Activated CD4-positive, alpha-beta T cell treated with anti-CD3 and anti-CD28 coated beads, Interleukin-2, amount 50 U/mL, for 16 hours (primary cell): ENCODE data around the gene PLCG1.

ENCODE experiments used
- DNase-seq: peaks from one replicate; pipeline ENCODE4 v3.0.0-alpha.2; 2020

Gene PLCG1

DNA sequence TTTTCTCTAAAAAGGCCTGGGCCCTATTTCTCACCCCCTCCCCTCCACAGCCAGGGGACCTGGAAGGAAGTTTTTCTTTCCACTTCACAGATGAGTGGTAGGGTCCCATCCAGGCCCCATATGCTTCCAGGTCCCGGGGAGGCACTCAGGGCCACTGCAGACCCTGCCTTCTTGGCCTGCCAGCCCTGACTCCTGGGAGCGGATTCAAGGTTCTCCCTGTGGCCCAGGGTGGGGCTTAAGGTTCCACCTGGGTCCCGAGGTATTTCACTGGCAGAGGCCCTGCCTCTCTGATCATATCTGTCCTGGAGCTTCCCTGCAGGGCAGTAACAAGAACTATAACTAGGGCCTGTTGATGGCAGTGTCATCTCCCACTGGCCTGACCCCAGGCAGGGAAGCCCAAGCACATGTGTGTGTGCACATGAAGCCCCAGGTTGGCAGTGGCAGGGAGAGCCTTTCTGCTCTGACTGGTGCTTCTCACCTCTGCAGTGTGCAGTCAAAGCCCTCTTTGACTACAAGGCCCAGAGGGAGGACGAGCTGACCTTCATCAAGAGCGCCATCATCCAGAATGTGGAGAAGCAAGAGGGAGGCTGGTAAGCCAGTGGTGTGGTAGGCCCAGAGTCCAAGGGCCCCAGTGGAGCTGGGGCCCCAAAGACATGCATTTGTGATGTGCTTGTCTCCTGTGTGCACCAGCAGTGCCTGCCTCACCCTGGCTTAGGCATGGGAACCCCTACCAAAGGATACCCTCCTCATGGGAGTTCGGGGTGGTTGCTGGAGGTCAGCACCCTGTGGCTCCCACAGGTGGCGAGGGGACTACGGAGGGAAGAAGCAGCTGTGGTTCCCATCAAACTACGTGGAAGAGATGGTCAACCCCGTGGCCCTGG is 31.2 kb downstream of the PLCG1 start:
- DNase-seq, result no peak

DNA sequence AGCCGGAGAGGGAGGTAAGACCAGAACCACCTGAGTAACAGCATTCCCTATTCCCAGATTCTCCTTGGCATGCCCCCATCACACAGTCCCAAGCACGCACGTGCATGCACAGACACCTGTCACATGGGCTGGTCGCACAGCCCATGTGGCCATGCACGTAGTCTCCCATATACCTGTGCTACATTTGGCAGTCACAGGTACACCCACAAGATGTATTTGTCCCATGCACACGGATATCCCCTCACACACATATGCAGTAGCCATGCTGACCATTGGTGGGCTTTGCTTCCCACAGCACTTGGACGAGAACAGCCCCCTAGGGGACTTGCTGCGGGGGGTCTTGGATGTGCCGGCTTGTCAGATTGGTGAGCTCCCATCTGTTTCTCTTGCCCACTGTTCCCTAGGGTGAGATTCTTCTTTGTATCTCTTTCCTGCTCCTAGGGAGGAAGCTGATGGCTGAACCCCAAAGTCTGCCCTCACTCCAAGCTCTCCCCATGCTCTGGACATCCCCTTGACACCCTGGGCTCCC is 31.9 kb downstream of the PLCG1 start:
- DNase-seq, result no peak

DNA sequence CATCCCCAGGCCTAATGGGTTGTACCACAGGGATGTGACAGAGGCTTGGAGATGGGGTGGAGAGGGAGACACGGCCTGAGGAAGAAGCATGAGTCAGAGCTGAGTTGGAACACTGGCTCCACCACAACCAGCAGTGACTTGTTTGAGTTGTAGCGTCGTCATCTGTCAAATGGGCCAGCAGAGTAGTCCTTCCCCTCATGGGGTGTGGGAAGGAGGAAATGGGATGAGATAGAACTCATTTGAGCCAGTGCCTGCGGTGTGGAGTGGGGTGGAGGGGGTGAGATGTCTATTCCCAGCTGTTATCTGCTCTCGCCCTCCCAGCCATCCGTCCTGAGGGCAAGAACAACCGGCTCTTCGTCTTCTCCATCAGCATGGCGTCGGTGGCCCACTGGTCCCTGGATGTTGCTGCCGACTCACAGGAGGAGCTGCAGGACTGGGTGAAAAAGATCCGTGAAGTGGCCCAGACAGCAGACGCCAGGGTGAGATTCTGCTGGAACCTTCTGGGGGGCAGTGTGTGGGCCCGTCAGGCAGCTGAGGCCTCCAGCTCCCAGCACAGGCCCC is 32.5 kb downstream of the PLCG1 start:
- no peak for DNase-seq

DNA sequence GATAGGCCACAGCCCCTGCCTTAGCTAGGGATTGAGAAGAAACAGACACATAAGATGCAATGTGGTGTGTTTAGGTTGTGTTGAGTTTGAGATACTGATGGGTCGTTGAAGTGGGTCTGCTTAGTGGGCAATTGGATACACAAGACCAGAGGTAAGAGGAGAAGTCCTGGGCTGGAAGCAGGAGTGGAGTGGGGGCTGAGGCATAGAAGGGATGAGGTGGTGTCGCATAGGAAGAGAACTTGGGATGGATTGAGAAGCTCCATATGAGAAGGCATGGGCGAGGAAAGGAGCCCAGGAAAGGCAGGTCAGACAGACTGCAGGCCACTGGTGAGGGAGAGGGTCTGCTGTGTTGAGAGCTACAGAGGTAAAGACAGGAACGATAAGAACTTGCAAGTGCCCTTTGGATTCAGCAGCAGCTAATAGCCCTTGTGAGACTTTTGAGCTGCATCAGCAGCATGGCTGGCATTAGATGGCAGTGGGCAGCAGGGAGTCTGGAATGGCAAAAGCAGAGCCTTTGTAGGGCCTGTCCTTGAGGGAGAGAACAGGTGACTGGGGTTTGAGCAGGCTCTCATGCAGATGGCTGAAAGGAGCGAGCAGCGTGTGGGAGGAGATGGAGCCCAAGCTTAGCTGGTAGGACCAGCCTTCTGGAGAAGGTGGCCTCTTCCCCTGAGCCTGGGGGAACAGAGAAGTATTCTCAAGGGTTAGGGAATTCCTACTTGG is 33.2 kb downstream of the PLCG1 start:
- DNase-seq, result no peak

DNA sequence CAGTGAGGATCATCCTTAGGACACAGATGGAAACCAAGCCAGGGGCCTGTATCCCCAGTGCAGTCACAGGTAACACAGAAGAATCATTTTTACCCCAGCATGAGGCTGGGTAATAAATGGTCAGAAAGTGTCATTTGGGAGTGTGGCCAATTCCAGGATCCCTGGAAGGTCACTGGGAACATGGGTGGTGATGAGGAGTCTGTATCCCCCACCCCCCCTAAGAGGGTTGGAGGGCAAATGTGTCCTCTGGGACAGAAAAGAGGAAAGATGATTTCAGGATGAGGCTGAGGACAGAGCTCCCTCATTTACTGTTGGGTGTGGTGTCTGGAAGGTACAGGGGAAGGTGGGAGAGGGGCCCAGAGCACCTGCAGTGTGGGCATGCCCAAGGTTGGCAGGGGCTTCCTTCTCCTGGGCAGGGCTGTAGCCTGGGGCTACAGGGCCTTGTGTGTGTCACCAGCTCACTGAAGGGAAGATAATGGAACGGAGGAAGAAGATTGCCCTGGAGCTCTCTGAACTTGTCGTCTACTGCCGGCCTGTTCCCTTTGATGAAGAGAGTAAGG is 34.5 kb downstream of the PLCG1 start:
- no peak for DNase-seq

DNA sequence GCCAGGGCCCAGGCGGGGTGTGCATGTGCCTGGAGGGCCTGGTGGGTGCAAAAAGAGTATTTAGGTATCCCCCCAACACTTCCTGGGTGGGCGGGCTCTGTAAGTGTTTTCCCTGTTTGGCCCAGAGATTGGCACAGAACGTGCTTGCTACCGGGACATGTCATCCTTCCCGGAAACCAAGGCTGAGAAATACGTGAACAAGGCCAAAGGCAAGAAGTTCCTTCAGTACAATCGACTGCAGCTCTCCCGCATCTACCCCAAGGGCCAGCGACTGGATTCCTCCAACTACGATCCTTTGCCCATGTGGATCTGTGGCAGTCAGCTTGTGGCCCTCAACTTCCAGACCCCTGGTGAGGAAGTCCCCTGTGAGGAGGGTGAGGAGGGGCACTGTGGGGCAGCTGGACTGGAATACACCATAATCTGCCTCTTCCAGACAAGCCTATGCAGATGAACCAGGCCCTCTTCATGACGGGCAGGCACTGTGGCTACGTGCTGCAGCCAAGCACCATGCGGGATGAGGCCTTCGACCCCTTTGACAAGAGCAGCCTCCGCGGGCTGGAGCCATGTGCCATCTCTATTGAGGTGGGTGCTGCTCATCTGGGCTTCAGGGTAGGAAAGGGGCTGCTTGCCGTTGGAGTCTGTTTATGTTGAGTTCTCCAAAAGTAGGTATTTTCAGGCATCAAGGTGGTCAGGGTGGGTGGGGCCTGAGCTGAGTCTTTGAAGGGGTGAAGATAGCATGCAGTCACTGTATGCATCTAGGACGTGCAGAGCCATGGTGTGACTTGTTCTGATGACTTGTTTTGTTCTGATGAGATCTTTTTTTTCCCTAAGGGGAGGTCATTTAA is 35.2 kb downstream of the PLCG1 start:
- DNase-seq, result no peak

DNA sequence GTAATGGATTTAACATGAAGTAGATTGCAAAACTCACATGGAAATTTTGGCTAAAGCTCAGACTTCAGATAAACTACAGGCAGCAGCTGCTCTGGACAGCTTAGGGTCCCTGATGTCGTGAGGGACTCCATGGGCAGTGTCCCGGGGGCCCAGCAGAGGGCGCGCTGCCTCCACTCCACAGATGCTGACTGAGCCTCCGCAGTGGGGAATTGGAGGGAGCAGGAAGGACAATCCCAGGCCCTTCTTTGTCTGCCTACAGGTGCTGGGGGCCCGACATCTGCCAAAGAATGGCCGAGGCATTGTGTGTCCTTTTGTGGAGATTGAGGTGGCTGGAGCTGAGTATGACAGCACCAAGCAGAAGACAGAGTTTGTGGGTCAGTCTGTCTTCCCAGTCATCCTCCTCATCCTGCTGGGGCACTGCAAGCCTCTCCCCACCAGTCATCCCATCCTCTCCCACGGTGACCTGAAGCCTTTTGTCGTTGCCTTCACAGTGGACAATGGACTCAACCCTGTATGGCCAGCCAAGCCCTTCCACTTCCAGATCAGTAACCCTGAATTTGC is 35.9 kb downstream of the PLCG1 start:
- DNase-seq, result peak; percentile 55

DNA sequence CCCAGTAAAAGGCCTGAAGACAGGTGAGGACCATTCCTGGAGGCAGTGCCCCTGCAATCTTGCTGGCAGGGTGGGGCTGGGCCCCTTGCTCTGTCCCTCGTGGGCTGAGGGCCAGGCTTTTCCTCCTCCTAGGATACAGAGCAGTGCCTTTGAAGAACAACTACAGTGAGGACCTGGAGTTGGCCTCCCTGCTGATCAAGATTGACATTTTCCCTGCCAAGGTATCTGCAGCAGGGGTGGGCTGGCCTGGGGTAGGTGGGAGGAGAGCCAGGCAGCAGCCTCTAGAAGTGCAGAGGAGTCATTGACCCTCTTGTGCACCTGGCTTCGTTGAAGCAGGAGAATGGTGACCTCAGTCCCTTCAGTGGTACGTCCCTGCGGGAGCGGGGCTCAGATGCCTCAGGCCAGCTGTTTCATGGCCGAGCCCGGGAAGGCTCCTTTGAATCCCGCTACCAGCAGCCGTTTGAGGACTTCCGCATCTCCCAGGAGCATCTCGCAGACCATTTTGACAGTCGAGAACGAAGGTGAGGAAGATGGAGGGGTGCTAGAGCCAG is 36.5 kb downstream of the PLCG1 start:
- DNase-seq, result no peak

DNA sequence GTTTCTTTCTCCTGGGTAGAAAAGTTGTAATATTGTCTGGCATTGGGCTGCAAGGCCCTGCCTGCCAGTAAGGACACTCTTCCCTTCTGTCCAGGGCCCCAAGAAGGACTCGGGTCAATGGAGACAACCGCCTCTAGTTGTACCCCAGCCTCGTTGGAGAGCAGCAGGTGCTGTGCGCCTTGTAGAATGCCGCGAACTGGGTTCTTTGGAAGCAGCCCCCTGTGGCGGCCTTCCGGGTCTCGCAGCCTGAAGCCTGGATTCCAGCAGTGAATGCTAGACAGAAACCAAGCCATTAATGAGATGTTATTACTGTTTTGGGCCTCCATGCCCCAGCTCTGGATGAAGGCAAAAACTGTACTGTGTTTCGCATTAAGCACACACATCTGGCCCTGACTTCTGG is 37.0 kb downstream of the PLCG1 start:
- no peak for DNase-seq

DNA sequence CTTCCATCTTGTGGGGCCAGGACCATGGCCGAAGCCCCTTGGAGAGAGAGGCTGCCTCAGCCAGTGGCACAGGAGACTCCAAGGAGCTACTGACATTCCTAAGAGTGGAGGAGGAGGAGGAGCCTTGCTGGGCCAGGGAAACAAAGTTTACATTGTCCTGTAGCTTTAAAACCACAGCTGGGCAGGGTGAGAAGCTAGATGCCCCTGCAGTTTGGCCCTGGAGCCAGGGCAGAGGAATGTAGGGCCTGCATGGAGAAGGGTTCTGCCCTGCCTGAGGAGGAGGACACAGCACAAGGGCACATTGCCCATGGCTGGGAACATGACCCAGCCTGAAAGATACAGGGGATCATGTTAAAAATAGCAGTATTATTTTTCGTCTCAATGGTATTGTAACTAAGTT is 37.4 kb downstream of the PLCG1 start:
- DNase-seq, result no peak

DNA sequence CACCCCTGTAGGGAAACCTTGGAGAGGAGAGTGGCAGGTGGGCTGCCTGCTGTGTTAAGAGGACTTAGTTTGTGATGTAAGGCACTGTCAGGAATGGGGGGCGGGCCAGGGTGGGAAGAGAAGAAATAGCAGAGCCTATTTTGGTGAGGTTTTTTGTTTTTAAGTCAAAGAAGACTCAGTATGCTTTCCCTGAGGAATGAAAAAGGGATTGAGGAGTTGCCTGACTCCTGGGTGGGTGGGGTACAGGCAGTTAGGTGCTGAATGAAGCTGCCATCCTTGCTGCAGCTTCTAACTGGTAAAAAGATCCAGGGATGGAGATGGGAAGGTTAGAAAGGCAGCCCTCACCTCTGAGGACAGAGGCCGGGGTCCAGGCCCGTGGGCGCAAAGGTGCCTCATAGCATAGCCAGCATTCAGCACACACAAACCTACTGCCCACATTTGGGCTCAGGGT is 37.9 kb downstream of the PLCG1 start:
- DNase-seq, result no peak

DNA sequence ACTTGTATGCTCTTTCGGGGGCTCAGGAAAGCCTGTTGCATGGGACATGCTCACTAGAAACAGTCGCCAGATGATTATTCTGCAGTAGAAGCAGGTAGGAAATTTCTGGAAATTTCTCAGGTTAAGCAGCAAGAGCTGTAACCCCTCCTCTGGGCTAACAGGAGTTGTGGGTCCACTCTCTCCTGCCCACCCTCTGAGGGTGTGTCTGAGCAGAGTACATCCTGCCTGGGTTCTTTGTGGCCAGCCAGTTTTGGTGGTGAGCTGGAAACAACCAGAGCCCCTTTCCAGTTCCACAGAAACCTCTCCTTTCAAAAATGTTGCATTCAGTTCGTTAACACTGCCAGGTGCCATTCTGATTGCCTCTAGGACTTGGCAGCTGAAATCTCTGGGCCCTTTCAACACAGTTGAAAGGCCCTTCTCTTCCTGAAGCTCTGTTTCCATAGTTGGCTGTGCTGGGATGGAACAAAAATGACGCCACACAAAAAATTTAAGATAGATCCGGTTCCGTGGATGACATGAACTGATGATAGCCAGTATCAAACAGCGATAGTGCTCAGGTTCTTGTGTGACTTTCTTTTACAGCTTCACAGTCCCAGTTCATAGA is 38.5 kb downstream of the PLCG1 start:
- DNase-seq, result no peak

DNA sequence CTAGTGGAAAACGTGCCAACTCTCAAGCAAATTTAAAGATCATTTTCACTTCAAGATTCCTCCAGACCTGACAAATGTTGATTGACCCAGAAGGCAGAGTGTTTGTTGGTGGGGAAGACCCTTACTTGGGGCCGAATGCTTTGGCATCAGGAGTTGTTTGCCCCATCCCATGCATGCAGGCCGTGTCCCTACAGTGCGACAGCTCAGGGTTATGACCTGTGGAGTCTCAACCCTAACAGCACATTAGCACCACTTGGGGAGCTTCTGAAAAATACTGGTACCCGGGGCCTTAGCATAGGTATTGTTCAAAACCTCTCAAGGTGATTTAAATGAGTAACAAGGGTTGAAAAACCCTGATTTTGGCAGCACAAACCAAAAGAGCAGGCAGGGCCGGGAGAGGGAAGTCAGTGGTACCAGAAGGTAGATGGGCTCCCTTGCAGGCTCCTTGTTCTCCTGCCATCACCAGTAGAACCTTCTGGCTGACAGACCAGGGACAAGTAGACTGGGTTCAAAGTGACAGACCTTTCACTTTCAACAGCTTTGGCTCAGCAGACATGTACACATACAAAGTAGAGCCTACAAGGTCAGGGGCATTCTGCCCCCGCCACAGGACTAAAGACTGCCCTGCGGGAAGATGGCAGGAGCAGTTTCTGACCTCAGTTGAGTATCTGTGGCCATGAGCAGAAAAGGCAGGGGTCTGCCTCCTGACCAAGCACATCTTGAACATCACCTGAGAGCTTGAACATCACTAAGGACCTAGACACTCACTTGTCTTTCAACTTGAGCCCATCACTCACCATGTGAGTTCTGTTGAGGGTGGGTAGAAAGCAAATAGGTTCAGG is 39.6 kb downstream of the PLCG1 start:
- DNase-seq, result no peak

DNA sequence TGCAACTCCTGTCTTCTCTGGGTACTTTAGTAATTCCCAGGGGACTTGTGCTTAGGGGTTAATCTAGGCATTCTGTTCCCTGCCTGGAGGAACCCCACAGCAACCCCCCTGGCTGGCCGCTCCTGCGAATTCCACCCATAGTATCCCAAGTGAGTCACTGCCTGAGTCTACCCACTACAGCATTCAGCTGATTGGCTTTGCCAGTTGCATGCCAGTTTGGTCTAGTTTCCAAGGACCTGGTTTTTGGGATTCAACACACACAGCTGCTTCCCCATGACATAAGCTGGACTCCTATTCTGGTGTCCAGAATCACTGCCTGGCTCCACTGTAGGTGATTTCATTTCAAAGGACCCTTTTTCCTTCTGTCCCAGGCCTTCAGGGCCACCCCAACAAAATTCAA is 40.3 kb downstream of the PLCG1 start:
- no peak for DNase-seq

DNA sequence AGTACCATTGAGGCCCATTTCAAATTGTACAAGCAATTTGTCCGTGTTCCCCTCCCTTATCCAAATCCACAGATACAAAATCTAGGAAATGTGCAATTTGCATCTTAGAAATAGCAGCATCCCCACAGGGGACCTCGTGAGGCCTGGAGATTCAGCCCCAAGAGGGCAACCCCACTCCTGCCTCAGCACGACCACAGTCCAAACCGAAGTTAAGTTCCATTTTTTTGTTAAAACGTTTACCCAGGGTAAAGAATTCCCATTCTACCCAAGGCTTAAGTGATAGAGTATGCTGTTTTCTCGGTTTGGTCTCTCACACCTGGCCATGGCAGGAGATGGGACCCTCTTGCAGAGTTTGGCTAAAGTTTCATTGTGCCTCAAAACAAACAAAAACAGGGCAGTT is 41.2 kb downstream of the PLCG1 start:
- DNase-seq, result no peak

DNA sequence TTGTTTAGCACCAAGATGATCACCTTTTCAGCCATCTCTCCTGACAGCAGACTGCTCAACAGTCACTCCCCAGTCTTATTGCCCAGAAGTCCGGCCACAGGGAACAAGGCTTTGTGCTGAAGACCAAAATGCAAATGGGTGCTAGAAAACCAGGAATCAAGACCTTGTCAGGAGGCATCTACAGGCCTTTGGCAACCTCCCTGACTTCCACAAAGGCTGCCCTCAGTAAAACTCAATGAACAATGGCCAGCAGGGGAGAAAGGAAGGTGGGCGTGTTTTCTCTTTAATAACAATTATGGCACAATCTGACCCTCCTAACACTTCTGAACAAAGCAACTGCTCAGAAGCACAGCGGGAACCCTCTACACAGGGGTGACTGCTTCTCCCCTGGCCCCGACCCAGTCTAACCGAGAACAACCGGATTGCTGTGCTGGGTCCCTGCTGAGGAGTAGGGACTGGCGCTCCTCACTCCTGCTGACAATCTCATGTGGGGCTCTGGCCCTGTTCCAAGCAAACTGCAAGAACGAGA is 41.6 kb downstream of the PLCG1 start:
- no peak for DNase-seq

DNA sequence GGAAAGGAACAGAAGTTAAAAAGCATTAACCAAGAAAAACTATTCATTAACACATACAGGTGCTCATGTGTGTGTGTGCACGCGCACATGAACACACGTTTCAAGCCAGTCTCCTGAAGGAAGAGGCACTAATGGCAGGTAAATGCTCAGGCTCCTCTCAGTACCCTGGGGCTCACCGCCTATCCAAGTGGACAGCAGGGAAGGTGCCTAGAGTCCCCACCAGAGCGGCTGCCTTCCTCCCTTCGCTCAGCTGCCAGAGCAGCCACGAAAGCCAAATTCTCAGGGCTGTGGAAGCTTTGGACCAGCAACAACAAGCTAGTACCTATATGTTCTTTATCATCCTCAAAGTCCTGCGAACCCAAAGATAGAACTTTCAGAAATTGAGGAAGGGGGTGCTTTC is 42.6 kb downstream of the PLCG1 start:
- no peak for DNase-seq

DNA sequence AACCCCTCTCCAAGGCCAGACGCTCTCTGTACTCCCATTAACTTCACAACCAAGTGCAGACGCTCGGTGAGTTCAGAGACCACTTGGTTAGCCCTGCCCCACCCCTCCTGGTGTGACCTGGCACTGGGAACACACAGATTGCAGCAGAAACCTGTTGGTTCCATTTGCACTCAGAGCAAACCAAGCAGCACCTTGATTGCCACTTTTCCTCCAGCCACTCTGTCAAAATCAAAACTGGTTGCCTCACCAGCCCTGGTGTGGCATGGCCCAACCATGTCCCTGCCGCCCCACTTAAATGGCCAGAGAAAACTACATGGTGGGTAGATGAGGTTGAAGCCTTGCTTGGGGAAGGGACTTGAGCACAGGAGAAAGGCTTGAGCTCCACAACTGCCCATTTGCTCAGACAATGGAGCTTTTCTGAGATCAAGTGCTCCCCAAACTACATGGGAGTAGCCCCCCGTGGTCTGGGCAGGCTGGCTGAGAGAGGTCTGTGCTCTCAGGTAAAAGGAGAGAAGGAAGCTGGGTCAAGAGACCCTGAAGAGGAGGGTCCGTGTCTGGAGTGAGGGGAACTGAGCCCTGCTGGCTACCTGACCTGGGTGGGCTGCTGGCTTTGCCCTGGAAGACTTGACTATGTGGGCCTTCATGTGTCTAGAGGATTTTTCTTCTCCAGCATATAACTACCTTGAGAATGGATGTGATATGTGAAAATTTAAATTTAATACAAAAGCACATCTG is 43.4 kb downstream of the PLCG1 start:
- DNase-seq, result no peak

DNA sequence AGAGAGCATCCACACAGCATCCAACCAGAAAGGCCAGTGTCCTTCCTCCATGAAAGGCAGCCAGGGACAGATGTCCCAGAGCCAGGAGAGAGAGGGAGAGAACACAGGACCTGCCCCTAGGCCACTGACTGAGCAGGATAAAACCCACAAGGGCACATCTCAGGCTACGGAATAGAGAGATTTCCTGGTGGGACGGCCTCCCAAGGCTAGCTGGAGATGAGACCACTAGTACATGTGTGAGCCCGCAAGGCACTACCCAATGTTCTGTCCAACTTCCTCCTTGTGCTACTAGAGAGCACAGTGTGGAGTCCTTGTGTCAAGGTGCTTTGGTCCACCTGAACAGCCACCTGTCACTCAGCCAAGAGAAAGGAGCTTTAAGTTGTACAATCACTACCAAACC is 44.2 kb downstream of the PLCG1 start:
- no peak for DNase-seq
